ENCODE data around the gene PCYT1A.

DNA sequence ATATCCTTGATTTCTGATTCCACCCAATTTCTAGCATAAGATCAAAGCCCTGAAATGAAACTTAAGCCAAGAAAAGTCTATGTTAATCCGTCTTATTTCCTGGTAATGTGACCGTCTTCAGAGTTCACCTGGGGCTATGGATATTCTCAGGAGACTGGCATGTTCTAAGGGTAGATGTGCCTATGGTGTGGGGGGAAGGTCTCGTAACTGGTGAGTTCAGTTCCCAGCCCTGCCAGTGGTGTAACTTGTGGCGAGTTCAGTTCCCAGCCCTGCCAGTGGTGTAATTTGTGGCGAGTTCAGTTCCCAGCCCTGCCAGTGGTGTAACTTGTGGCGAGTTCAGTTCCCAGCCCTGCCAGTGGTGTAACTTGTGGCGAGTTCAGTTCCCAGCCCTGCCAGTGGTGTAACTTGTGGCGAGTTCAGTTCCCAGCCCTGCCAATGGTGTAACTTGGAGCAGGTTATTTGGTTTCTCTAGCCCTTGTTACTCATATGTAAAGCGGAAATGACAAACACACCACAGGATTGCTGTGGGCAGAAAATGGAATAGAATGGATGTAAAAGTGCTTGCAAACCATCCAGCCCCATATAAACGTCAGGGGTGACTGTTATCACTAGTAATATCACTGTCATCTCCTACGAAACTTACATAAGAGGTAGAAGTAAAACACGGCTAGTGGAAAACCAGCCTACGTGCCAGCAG, 40.8 kb downstream of the PCYT1A start:
- TF ChIP-seq EZH2 (IDR thresholded peaks at IDR 0.05; ENCODE audit: insufficient read depth, poor library complexity, severe bottlenecking), result no peak
- no peak for TF ChIP-seq EZH2phosphoT487 (IDR thresholded peaks at IDR 0.05; ENCODE audit: insufficient read depth, low read depth)

All from GM23248 (cell line).